Body of pancreas (tissue), 4 donors: Measurements from ENCODE around the gene PRSS3. TPM values are rescaled to one million over a fixed set of nuclear protein-coding genes. Genes with fewer than 3 reads are reported as not detected.
"Not testable (repeated sequence)": the region's sequence is repeated elsewhere in the genome, so short reads cannot be mapped to it uniquely, and the experiment has no call there.

ENCODE experiments used
- ATAC-seq: fragments of 150-250 bp; one replicate; pipeline ENCODE4 v1.9.1; 2016
- DNase-seq, 4 donors: peaks; one replicate each; pipeline ENCODE4 v3.0.0-alpha.2; 2019
- H3K27ac ChIP-seq, 4 donors: fragments of 200-600 bp; sonication (generic); 1 replicate in 3 of 4; 2 replicates in 1 of 4; pipeline versions ENCODE4 v1.5.1 to v1.6.1; 2016 to 2019; ENCODE audit warnings: mild to moderate bottlenecking in 1 of 4, mixed read lengths in 1 of 4, moderate library complexity in 1 of 4
- H3K27me3 ChIP-seq, 2 donors: fragments of 200-600 bp; sonication (generic); one replicate each; pipeline ENCODE4 v1.6.0; 2016; ENCODE audit warnings: mild to moderate bottlenecking in 1 of 2
- H3K36me3 ChIP-seq, 2 donors: fragments of 200-600 bp; sonication (generic); replicated peaks in 1 of 2; 2 replicates each; pipeline ENCODE4 v1.5.1; 2016; ENCODE audit warnings: low read depth in 2 of 2; ENCODE audit not compliant: insufficient read depth in 1 of 2
- H3K4me1 ChIP-seq: fragments of 200-600 bp; sonication (generic); one replicate; pipeline ENCODE4 v1.6.0; 2016
- H3K4me3 ChIP-seq, 2 donors: fragments of 200-600 bp; sonication (generic); 1 replicate in 1 of 2; 2 replicates in 1 of 2; pipeline ENCODE4 v1.5.1; 2016 to 2019
- H3K9me3 ChIP-seq, 3 donors: fragments of 200-600 bp; sonication (generic); 1 replicate in 2 of 3; 2 replicates in 1 of 3; pipeline ENCODE4 v1.5.1; 2016
- CTCF ChIP-seq, 7 experiments: fragments of 450-650 bp in 4 of 7; fragments of 200-600 bp in 3 of 7; sonication (generic) in 3 of 7; IDR thresholded peaks; one replicate each; pipeline ENCODE4 v1.5.1; 2016 to 2019; ENCODE audit warnings: antibody characterized with exemption in 7 of 7
- POLR2A ChIP-seq, 3 donors: fragments of 450-650 bp; IDR thresholded peaks; one replicate each; pipeline ENCODE4 v1.6.1; 2016; ENCODE audit warnings: antibody characterized with exemption in 3 of 3, mild to moderate bottlenecking in 2 of 3
- WGBS, 2 donors: methylation state at CpG; one replicate each; pipeline ENCODE4 v1.1.5; 2017; 5-methylcytosine and 5-hydroxymethylcytosine counted together
- intact Hi-C: fragments of 100-400 bp; cut with DNase I; formaldehyde crosslinking; loops from one replicate; pipeline ENCODE4 v1.15.1; 2023
- total RNA-seq, 2 donors: library from RNA; depleted of rRNA; stranded (reverse); fragments of >200 nt; gene quantifications; one replicate each; pipeline ENCODE4 v1.1.0, GENCODE V29; 2016

Gene PRSS3
- total RNA-seq, 2 donors from 2014 or later: 526 to 604 TPM

GRCh38 chr9:33818167-33818846 is 22.9 kb downstream of the PRSS3 start:
- intact Hi-C loops: loop anchor here (5.0 kb wide), 1 partner anchor 34 kb away; no protein-coding TSS in a partner anchor
- DNase-seq (peak in 2 of 4 donors; percentile 52 to 68), ATAC-seq (no peak)
- Histone ChIP-seq H3K27me3 (no peaks in the 10 kb centered on the region), H3K27ac (peak overlapping the region; percentile 89 to 100 (median 98)), H3K36me3 (no peaks in the 10 kb centered on the region), H3K9me3 (no peaks in the 10 kb centered on the region), H3K4me1 (peaks cover 55% of the 10 kb centered on the region), H3K4me3 (peak overlapping the region; percentile 90 to 91)
- 0% methylated on average over 7 to 18 of the region's 18 CpGs for WGBS, 2 donors
- TF ChIP-seq CTCF (IDR thresholded peaks at IDR 0.05): no peak
- TF ChIP-seq POLR2A (IDR thresholded peaks at IDR 0.05): peak in 2 of 3 donors; percentile 35 to 36

- Histone ChIP-seq H3K36me3 (no peaks in the 10 kb centered on the region), H3K9me3 (no peaks in the 10 kb centered on the region), H3K4me3 (peak overlapping the region in 1 of 2 donors; percentile 90), H3K27me3 (no peaks in the 10 kb centered on the region), H3K4me1 (peaks cover 50% of the 10 kb centered on the region), H3K27ac (peak overlapping the region; percentile 0 to 100 (median 98))
- 8 to 9% methylated on average over 4 of the region's 4 CpGs for WGBS, 2 donors
- no peak for DNase-seq
- no peak for ATAC-seq
- TF ChIP-seq CTCF (IDR thresholded peaks at IDR 0.05) (no peak), POLR2A (IDR thresholded peaks at IDR 0.05) (no peak)
- intact Hi-C loops: loop anchor here (5.0 kb wide), 1 partner anchor 33 kb away; no protein-coding TSS in a partner anchor
Measured at GRCh38 chr9:33818847-33819500, 23.6 kb downstream of the PRSS3 start.

- H3K27ac ChIP-seq: peak overlapping the region in 3 of 4 donors; percentile 95 to 100 (median 100)
Measured at GRCh38 chr9:33820231-33820745, 24.9 kb downstream of the PRSS3 start.

GRCh38 chr9:33823801-33824200 is 28.4 kb downstream of the PRSS3 start:
- H3K9me3 ChIP-seq: no peaks in the 10 kb centered on the region
- no peaks in the 10 kb centered on the region for H3K36me3 ChIP-seq
- TF ChIP-seq POLR2A (IDR thresholded peaks at IDR 0.05) (no peak), CTCF (IDR thresholded peaks at IDR 0.05) (no peak)
- ATAC-seq (no peak), DNase-seq (no peak)
- H3K27me3 ChIP-seq: no peaks in the 10 kb centered on the region
- no peak overlapping the region for H3K4me3 ChIP-seq
- 63 to 70% methylated on average over 3 of the region's 3 CpGs for WGBS, 2 donors
- intact Hi-C loops: no loop called here
- H3K4me1 ChIP-seq: peaks cover 24% of the 10 kb centered on the region
- no peak overlapping the region for H3K27ac ChIP-seq

More at GRCh38 chr9:33820231-33820745, 24.9 kb downstream of the PRSS3 start:
- peaks cover 37% of the 10 kb centered on the region for H3K4me1 ChIP-seq
- no peak overlapping the region for H3K4me3 ChIP-seq
- 12 to 14% methylated on average over 4 of the region's 4 CpGs for WGBS, 2 donors
- ATAC-seq (no peak), DNase-seq (no peak)
- TF ChIP-seq CTCF (IDR thresholded peaks at IDR 0.05) (no peak), POLR2A (IDR thresholded peaks at IDR 0.05) (no peak)
- H3K9me3 ChIP-seq: no peaks in the 10 kb centered on the region
- no peaks in the 10 kb centered on the region for H3K27me3 ChIP-seq
- no peaks in the 10 kb centered on the region for H3K36me3 ChIP-seq
- intact Hi-C loops: no loop called here

GRCh38 chr9:33827285-33827684 is 31.9 kb downstream of the PRSS3 start:
- H3K27ac ChIP-seq, ATAC-seq, intact Hi-C loops, DNase-seq, H3K9me3 ChIP-seq, H3K27me3 ChIP-seq, H3K36me3 ChIP-seq, H3K4me3 ChIP-seq: not testable (repeated sequence)
- 98% methylated on average over 11 of the region's 11 CpGs for WGBS, 2 donors
- peaks cover 14% of the 10 kb centered on the region for H3K4me1 ChIP-seq

- ATAC-seq, H3K36me3 ChIP-seq, intact Hi-C loops, H3K9me3 ChIP-seq, H3K27ac ChIP-seq, DNase-seq, H3K4me3 ChIP-seq, H3K27me3 ChIP-seq: not testable (repeated sequence)
- peaks cover 21% of the 10 kb centered on the region for H3K4me1 ChIP-seq
- 80 to 89% methylated on average over 17 of the region's 17 CpGs for WGBS, 2 donors
Measured at GRCh38 chr9:33829641-33830230, 34.4 kb downstream of the PRSS3 start.
